Amniotic epithelial cell (primary cell): ENCODE data around the gene C2orf76.
"Not testable (repeated sequence)": the region's sequence is repeated elsewhere in the genome, so short reads cannot be mapped to it uniquely, and the experiment has no call there.

ENCODE experiments used
- DNase-seq: peaks from one replicate; pipeline ENCODE4 v3.0.0-alpha.2; 2010; ENCODE audit warnings: low read depth

Gene C2orf76

GRCh38 chr2:119377294-119377992 is 10.8 kb upstream of the C2orf76 start:
- no peak for DNase-seq

- DNase-seq: no peak
Observed at GRCh38 chr2:119376810-119377209, 10.2 kb upstream of the C2orf76 start.

- not testable (repeated sequence) for DNase-seq
Observed at GRCh38 chr2:119376406-119376805, 9.8 kb upstream of the C2orf76 start.

GRCh38 chr2:119373907-119374745 is 7.5 kb upstream of the C2orf76 start:
- DNase-seq: not testable (repeated sequence)

- no peak for DNase-seq
Observed at GRCh38 chr2:119372778-119373568, 6.3 kb upstream of the C2orf76 start.

- no peak for DNase-seq
Observed at GRCh38 chr2:119371111-119371510, 4.5 kb upstream of the C2orf76 start.

GRCh38 chr2:119369845-119370244 is 3.2 kb upstream of the C2orf76 start:
- DNase-seq: no peak

GRCh38 chr2:119367472-119368099 is 952 bp upstream of the C2orf76 start:
- no peak for DNase-seq

- DNase-seq: peak; percentile 33
Observed at GRCh38 chr2:119366161-119366648, 429 bp downstream of the C2orf76 start.

- no peak for DNase-seq
Observed at GRCh38 chr2:119365436-119365835, 1.2 kb downstream of the C2orf76 start.

GRCh38 chr2:119364798-119365197 is 1.8 kb downstream of the C2orf76 start:
- no peak for DNase-seq

- DNase-seq: no peak
Observed at GRCh38 chr2:119360423-119360966, 6.1 kb downstream of the C2orf76 start.

- no peak for DNase-seq
Observed at GRCh38 chr2:119359774-119360173, 6.9 kb downstream of the C2orf76 start.

GRCh38 chr2:119354860-119355259 is 11.8 kb downstream of the C2orf76 start:
- DNase-seq: no peak

GRCh38 chr2:119352357-119352756 is 14.3 kb downstream of the C2orf76 start:
- DNase-seq: no peak

GRCh38 chr2:119350311-119350998 is 16.2 kb downstream of the C2orf76 start:
- DNase-seq: no peak

GRCh38 chr2:119349289-119349688 is 17.3 kb downstream of the C2orf76 start:
- no peak for DNase-seq

GRCh38 chr2:119341684-119342083 is 24.9 kb downstream of the C2orf76 start:
- DNase-seq: no peak

- DNase-seq: no peak
Observed at GRCh38 chr2:119339562-119339923, 27.1 kb downstream of the C2orf76 start.

GRCh38 chr2:119338826-119339561 is 27.6 kb downstream of the C2orf76 start:
- DNase-seq: no peak
